ENCODE measurements around the gene PCP4.
A peak's percentile ranks its signal among the peaks of the same experiment; 100 is the strongest.

The PCP4 gene

DNA sequence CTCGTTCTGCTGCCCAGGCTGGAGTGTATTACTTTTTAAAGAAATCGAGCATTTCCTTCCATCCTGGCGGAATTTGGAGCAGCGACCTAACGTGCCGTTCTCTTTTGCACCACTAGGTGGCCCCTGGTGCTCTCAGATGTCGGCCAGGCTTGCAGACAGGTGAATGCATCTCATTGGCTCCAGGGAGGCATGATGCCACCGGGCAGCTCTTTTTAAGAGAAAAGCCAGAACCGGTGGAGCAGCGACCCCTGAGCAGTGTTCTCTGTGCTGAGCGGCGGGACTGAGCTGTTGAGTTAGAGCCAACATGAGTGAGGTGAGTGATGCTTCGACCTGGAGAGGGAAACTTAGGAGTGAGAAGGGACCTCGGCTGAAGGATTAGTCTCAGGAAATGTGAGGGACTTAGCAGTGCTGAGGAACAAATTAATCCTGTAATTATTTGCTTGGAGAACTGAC lies at the start of gene PCP4:
Gene PCP4 (plus strand): TSS at position 241 of the 453 bp plus-strand sequence. CDS start 64 bp downstream, at position 305.
- DNase-seq (ENCODE audit: low read depth) = peak; percentile 17

DNA sequence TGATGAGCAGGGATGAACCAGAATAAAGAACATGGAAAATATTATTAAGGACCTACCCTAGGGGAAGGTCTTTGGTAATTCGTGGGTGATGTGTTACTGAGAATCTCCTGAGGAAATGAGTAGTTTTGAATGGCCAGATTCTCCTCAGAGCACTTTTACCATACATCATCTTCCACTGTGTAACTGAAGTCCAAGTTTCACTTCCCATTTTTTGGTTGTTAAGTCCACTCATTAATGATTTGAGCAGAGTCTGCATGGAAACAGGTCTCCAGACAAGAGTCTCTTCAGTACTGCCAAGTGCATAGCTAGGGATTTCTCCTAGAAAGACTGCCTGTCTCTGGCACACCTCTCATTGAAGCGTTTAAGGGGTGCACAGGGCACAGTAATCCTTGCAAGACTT lies 48.7 kb upstream of the PCP4 start:
- no peak for DNase-seq (ENCODE audit: low read depth)

DNA sequence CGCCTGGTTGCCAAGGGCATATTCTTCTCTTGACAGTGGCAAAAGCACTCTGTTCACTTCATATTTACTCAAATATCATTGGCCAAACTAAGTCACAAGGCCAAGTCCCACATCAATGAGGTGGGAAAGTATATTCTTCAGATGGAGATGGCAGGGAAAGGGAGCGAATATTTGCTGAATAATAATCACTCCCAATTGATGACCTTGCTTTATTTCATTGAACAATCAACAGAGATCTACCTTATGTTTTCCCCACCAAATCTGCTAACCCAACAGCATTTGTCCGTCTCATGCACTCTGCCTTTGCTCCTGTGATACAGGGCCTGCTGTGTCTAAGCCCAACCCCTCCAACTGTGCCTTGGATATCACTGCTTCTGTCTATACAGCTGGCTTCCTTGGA lies 45.2 kb upstream of the PCP4 start:
- DNase-seq (ENCODE audit: low read depth) = no peak

DNA sequence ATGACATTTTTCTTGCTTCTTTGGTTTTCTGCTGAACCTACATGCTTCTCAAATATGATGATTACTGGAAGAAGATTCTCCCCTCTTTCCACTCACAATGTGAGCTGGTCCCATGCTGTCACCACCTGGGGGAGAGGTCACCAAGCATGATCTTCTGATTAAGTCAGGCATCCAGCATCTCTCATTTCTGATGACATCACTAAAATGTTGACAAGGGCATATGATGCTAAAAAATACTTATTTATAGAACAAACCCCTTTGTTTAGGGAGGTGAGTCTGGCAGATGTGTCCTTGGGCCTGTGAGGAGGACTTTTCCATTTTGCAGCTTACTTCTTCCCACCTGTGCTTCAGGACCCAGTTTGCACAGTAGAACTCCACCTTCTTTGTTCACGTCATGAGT lies 42.0 kb upstream of the PCP4 start:
- no peak for DNase-seq (ENCODE audit: low read depth)

DNA sequence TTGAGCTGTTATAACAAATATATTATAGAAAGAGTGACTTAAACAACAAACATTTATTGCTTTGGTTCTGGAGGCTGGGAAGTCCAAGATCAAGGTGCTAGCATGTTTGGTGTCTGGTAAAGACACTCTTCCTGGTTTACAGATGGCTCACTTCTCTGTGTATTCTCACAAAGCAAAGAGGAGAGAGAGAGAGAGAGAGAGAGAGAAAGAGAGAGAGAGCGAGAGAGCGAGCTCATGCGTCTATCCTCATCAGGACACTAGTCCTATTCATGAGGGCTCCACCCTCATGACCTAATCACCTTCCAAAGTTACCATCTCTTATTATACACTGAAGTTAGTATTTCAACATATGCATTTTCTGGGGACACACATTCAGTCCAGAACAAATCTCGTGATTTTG lies 32.7 kb upstream of the PCP4 start:
- no peak for DNase-seq (ENCODE audit: low read depth)

DNA sequence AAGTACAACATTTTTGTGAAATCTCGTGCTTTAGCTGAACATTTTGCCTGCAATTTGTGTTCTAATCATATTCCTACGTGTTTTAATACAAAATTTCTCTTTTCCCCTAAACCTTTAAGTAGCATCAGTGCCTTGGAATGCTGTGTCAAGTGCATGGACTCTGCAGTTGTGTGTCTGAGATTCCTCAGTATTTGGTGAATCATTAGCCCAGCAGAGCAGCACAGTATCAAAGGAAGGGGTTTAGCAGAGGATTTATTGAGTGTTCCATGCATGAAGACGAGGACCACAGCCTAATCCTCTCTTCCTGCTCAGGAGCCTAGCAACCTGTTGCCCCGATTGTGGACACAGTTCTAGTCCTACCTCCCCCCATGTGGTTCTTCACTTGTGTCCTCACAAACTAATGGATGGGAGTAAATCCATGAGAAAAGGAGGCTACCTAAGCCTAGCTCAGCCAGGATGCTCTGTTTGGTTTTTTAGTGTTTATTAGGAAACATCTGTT lies 29.3 kb upstream of the PCP4 start:
- no peak for DNase-seq (ENCODE audit: low read depth)

DNA sequence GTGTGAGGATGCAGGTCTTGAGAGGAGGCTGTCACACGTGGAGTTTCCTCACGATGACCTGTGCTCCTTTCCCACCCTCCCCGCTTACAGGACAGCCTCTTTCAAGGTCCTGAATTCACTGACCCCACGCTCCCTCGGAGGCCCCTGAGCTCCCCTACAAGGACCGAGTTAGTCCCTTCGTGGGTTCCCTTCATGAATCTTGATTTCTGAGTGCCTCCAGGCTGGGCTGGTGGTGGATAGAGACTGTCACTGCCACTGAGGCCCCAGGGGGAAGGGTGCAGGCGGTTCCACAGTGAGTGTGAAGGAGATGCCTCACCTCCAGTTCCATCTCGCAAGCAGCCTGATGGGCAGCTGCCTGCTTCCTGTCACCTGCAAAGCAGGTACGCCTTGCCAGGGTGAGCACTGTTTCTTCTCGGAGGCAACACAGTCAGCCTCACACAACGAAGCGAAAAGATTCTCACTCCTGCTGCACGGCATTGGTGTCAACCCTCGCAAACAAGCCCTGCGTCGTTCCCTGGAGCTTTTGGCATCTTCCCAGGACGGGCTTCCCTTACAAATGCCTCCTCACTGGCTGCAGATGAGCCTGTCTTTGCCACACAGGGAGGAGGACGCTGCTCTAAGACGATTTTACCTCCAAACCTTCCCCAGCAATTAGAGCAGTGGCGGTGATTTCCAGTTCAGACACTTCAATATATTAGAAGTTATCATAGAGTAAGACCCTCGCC lies 26.7 kb upstream of the PCP4 start:
- DNase-seq (ENCODE audit: low read depth) = no peak

DNA sequence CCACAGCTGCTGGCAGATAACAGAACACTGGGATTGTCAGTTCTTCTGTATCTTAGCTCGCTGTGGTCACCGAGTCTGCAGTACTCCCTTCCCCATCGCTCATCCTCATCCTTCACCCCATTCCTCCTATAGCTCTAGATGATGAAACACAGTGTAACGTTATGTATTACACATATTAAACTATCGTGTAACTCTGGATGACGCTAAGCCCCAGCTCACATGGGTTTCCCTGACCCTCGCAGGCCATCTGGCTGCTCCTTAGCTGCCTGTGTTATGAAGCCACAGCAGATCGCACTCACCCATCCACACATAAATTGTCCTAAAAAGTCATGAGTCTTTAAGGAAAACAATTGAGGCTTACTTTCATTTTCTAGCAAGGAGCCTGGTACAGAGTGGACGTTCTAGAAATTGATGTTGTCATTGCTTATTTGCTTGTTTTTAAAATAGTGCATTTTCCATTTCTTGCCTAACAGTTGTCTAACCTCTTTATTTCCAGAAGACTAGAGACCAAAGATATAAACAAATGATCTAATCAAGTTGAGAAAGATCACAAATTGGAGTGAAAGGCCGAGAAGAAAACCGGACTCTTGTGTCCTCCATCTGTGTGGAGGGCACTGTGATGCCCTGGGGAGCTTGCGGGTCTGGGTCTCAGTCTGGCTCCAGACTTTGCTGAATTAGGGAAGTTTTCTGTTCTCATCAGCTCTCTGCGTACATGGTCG lies 24.3 kb upstream of the PCP4 start:
- peak; percentile 23 for DNase-seq (ENCODE audit: low read depth)

DNA sequence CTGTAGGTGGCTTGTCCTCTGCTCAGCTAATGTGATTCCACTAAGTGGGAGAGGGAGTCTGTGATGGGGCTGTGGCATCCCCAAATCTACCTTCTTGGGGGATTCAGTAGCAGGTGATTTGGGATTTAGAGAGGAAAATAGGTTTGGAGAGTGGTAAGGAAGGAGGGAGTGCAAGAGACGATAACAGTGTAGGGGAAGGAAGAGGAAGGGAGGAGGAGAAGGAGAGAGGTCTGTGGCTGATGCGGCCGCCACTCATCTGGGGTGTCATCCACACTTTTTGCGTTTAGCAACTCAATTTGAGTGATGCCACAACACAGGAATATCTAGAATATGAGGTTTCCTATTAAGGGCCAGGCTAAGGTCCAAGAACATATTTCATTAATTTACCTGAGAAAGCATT lies 23.8 kb upstream of the PCP4 start:
- no peak for DNase-seq (ENCODE audit: low read depth)

DNA sequence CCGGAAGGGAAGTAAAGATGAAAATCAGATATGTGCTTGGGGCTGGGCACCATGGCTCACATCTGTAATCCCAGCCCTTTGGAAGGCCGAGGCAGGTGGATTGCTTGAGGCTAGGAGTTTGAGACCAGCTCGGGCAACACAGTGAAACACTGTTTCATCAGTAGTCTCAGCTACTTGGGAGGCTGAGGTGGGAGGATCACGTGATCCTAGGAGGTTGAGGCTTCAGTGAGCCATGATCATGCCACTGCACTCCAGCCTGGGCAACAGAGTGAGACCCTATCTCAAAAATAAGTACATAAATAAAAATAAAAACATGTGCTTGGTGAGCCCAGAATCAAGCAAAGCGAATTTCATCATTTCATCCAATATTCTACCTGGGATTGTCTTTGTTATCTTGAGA lies 23.3 kb upstream of the PCP4 start:
- no peak for DNase-seq (ENCODE audit: low read depth)

DNA sequence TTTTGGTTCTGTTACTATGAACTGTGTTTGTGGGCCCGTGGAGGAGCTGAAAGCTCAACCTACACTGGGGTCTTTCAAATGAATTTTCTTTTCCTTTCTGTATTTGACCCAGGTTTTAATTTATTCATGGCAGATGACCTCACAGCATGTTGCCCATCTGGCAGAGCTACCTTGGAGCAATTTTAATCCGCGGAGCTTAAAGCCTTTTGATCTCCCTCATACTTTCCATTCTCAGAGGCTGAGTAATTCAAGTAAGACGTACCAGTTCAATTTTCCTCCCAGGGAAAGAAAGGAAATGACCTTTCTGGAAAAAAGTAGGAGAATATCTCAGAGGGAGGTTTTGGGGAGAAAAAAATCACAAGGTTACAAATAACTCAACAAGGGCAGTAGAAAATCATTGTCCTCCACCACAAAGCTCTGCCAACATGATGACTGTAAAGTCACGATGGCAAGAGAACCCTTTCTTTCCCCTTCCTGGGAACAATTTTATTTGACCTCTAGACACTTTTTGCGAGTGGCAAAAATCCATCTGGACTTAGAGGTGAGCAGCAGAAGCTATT lies 21.6 kb upstream of the PCP4 start:
- peak; percentile 44 for DNase-seq (ENCODE audit: low read depth)

DNA sequence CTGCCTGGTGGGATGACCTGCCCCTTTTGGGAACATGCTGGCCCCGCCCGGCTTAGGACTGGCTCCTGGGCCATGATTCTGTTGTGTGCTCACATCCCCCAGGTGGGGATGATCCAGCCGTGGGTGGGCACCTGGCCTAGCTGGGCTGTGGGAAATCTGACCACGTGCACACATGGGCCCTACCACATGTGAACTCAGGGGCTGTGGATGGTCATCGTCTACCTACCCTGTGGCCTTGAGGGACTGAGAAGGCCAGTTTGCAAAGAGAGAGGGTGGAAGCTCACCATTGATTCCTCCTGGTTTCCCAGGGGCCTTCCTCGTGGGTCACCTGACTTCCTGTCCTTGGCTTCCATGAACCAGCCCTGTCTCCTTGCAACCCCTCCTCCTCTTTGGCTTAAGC lies 19.4 kb upstream of the PCP4 start:
- DNase-seq (ENCODE audit: low read depth) = no peak

DNA sequence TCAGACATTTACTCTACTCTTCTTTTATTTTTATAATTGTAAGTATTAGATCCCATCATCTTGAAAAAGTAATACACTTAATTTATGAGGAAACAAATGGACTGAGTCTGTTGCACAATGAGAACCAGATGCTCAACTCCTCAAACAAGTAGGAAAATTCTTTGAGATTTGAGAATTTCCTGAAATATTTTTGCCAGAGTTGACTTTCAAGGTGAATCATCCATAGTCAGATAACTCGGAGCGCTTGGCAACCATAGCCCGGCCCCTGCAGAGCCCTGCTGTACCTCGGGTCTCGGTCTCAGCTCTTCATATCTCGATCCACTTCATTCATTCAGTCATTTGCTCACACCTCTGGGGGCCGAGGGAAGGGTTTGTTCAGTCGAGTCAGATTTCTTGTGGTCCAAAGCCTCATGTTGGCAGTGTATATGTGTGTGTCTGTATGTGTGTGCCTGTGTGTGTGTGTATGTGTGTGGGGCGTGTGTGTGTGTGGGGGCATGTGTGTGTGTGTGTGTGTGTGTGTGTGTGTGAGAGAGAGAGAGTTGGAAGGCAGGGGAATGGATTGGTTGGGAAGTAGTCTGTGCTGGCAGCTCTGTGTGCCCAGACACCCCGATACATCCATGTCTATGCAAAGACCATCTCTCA lies 18.1 kb upstream of the PCP4 start:
- peak; percentile 17 for DNase-seq (ENCODE audit: low read depth)

DNA sequence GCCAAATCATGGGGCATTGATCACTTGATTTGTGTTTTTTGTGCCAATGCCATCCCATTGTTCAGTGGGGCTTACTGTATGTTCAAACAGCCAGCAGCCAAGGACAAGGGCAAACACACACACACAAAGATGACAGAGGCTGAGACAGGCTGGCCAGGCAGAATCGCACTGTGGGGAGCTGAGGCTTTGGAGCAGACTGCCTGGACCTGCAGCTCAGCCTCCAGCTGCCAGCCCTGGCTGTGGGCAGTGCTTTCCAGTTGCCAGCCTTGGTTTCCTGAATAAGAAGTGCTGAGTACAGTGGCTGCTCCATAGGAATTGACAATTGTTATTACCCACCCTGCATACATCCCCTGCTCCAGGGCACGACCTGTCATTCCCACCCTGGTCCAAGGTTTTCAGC lies 16.9 kb upstream of the PCP4 start:
- DNase-seq (ENCODE audit: low read depth) = no peak

DNA sequence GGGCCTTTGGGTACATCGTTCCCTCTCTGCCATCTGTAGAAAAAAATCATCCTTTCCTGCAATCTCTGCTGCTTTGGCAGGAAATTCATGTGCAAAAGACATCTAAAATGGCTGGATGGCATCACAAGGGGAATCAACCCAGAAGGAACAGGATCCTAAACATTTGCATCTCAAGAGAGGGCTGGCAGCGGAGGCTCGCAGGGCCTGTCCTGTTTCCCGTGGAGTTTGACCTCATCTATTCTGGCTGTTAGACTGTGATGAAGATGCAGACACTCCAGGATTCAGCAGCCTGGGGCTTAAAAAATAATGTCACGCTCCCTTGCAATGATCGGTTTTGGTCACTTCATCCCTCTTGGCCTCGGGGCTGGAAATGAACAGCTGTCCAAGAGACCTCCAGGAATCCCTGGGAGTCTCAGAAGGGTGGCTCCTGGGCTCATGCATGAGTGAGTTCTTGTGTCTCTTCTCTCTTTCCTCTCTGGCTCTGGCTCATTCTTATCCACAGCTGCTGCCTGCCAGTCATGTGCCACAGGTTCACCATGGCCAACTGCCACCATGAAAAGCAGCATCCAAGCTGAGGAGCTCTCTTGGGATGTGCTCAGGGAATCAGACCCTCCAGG lies 16.1 kb upstream of the PCP4 start:
- DNase-seq (ENCODE audit: low read depth) = no peak

DNA sequence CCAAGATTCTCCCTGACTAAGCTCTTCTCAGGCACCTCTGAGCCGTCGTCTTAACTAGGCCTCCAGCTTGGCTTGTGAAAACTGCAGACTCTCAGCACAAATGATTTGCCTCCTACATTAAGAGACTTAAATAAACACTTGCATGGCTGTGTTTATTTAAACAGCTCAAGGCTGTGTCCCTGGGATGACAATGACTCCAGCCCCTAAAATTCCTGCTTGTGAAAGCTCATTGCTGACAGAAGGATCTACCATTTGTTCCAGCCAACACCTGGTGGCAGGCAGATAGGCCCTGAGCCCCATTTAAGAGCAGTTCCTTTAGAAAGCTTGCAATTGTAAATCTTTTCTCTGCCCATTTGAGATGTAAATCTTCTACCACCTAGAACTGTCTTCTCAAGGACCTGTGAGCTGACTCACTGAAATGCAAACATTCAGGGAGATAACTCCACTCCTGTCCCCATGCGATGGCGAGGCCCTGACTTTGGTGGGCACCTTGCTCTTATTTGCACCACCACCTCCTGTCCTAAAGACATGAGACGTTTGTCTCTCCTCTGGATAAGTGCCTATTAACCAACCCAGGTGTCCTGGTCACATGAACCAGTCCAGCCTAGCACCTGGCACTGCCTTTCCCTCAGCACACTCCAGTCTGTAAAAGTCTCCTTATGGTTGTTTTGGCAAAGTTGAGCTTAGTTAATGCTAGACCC lies 15.1 kb upstream of the PCP4 start:
- no peak for DNase-seq (ENCODE audit: low read depth)

DNA sequence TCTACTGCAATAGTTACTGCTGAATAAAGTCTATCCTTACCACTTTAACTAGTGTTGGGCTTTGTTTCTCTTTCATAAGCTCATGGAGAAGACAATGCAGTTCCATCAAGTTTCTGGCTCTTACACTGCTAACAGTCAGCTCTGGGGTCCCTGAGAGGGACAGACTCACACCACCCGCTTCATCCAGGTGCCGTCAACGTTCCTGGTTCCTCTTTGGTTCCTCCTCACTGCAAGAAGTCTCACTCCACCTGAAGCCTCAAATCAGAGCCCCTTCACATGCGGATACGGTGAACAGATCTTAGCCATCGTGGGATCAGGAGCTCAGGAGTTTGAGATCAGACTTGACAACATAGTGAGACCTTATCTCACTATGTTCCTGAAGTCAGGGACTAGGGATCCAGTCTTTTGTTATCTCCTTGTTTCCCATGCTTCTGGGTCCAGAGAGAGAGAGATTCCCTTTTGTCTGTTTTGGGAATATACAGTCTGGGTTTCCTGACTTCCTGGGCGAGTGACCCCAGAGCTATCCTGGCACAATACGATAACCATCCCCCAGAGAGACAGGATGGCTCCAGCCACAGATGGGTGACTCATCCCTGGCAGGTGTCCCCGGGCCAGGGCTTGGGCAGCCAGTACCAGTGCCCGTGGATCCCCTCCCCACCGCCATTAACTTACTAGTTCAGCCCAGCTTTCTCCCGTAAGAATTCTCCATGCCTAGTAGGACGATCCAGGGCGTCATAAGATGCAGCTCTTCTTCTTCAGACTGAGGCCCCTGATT lies 14.3 kb upstream of the PCP4 start:
- no peak for DNase-seq (ENCODE audit: low read depth)

DNA sequence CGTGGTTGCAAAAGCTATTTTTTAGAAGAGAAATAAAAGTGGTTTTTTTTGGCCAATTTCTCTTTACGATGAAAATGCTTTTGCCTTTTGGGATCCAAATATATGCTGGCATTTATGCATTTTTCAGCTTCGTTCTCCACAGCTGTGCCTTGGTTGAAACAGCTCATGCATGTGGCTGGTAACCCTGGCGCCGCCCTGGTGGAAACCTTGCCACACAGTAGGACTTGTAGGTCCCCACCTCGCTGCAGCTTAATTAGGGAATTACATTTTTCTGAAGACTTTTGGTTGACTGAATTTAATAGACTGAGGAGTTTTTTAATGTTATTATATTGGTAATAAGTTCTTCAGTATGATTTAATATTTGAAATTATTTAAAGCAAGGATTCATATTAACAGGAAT lies 12.7 kb upstream of the PCP4 start:
- DNase-seq (ENCODE audit: low read depth) = no peak

DNA sequence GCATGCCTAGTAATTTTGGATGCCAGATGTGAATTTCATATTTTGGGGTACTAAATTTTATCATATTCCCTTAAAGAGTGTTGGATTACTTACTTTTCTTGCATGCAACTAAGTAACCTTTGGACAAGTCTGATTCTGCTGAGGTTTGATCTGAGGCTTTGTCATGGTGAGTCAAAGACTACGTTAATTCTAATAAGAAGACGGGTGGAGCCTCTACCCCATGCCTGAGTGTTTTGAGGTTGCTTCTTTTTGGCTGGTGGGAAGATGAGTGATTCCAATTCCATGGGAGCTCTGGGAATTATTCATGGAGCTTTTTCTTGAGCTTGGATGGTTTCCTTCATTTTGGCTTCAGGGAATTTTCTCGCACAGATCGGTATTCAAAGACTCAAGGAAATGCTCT lies 11.6 kb upstream of the PCP4 start:
- no peak for DNase-seq (ENCODE audit: low read depth)

DNA sequence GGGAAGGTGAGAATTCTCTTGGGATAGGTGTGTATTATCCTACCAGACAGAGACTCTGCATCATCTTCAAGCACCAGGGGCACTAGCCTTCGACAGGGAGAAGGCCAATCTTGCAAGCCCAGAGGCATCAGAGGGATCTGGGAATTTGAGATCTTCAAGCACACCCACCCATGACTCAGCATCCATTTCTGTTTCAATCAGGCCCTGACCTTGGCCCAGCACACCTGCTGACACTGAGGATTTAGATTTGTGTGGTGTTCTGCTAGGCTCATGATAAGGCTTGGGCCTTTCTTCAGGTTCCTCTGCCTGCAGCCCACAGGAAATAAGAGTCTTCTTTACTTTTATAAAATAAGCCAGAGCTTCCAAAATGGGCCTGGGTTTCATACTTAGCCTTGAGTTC lies 6.6 kb upstream of the PCP4 start:
- no peak for DNase-seq (ENCODE audit: low read depth)

DNA sequence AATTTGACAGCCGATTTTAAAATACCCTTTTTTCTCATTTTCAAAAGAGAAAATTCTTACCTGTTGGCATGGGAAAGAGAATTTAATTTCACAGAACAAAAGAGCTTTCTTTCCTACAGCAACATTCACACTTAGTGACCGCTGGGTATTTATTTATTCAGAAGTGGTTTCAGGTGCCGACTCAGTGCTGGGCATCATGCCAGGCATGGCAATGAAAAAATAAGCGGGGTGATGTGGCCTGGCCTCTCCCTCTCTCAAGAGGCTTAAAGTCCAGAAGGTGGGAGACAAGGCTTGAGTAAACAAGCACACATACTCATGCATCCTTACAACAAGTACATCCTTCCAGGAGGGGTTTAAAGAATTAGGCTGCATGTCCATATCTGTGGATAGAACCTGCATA lies 4.1 kb upstream of the PCP4 start:
- peak; percentile 15 for DNase-seq (ENCODE audit: low read depth)
